ENCODE data around the gene MBP.

- TF ChIP-seq CTCF (IDR thresholded peaks at IDR 0.05) (peak in 1 of 6 experiments; percentile 31), POLR2A (IDR thresholded peaks at IDR 0.05) (no peak)
Measured at GRCh38 chr18:77107292-77107691, 25.3 kb downstream of the MBP start.

Measured in thyroid gland (tissue), 4 donors.